ENCODE results near the gene CDH13.
A peak's percentile ranks its signal among the peaks of the same experiment; 100 is the strongest.

Gene CDH13

GRCh38 chr16:83212301-83212841 lies 585.6 kb downstream of the CDH13 start:
- Histone ChIP-seq H3K4me2 (ENCODE audit: low read length) (no peak overlapping the region), H3K23ac (ENCODE audit: low read length) (no peak overlapping the region), H2AK5ac (ENCODE audit: low read length) (no peak overlapping the region), H3K27ac (ENCODE audit: low read depth, low read length) (no peak overlapping the region), H3K36me3 (ENCODE audit: control insufficient read depth, insufficient read depth, low read length) (no peaks in the 10 kb centered on the region), H3K27me3 (ENCODE audit: insufficient read depth, low read length, poor library complexity) (no peaks in the 10 kb centered on the region), H4K5ac (ENCODE audit: low read length) (no peak overlapping the region), H3K4ac (ENCODE audit: low read depth, low read length) (no peak overlapping the region), H2BK15ac (replicated peaks; ENCODE audit: low read depth) (no peak overlapping the region), H3K79me1 (ENCODE audit: low read length) (no peaks in the 10 kb centered on the region), H3K18ac (ENCODE audit: low read length) (no peak overlapping the region), H3K4me1 (ENCODE audit: control insufficient read depth, low read depth, low read length) (no peaks in the 10 kb centered on the region), H4K8ac (ENCODE audit: low read depth, low read length) (no peak overlapping the region), H2BK5ac (ENCODE audit: low read length) (no peak overlapping the region), H3K9ac (ENCODE audit: low read length) (no peak overlapping the region), H3K56ac (ENCODE audit: low read length) (no peak overlapping the region), H3K4me3 (ENCODE audit: low read length) (no peak overlapping the region), H3K79me2 (ENCODE audit: control insufficient read depth, insufficient read depth, low read length) (no peaks in the 10 kb centered on the region), H2BK120ac (ENCODE audit: low read depth, low read length) (no peak overlapping the region)
- WGBS (ENCODE audit: extremely low coverage, insufficient coverage, low lambda C conversion rate) = no CpG with 5 or more reads among the region's 5 CpGs
- DNase-seq = no peak

- Histone ChIP-seq H2AK5ac (ENCODE audit: low read length) (no peak overlapping the region), H3K9ac (ENCODE audit: low read length) (no peak overlapping the region), H3K4me2 (ENCODE audit: low read length) (no peak overlapping the region), H3K4me1 (ENCODE audit: control insufficient read depth, low read depth, low read length) (no peaks in the 10 kb centered on the region), H3K27ac (ENCODE audit: low read depth, low read length) (no peak overlapping the region), H3K79me1 (ENCODE audit: low read length) (no peaks in the 10 kb centered on the region), H3K18ac (ENCODE audit: low read length) (no peak overlapping the region), H3K23ac (ENCODE audit: low read length) (no peak overlapping the region), H3K56ac (ENCODE audit: low read length) (no peak overlapping the region), H3K27me3 (ENCODE audit: insufficient read depth, low read length, poor library complexity) (no peaks in the 10 kb centered on the region), H3K4me3 (ENCODE audit: low read length) (no peak overlapping the region), H3K36me3 (ENCODE audit: control insufficient read depth, insufficient read depth, low read length) (no peaks in the 10 kb centered on the region), H3K4ac (ENCODE audit: low read depth, low read length) (no peak overlapping the region), H2BK120ac (ENCODE audit: low read depth, low read length) (no peak overlapping the region), H2BK5ac (ENCODE audit: low read length) (no peak overlapping the region), H4K8ac (ENCODE audit: low read depth, low read length) (no peak overlapping the region), H2BK15ac (replicated peaks; ENCODE audit: low read depth) (no peak overlapping the region), H3K79me2 (ENCODE audit: control insufficient read depth, insufficient read depth, low read length) (no peaks in the 10 kb centered on the region), H4K5ac (ENCODE audit: low read length) (no peak overlapping the region)
- WGBS (ENCODE audit: extremely low coverage, insufficient coverage, low lambda C conversion rate) = no CpG with 5 or more reads among the region's 5 CpGs
- no peak for DNase-seq
Measured at GRCh38 chr16:83214671-83215070, 587.9 kb downstream of the CDH13 start.

GRCh38 chr16:83215406-83216001 lies 588.7 kb downstream of the CDH13 start:
- Histone ChIP-seq H3K23ac (ENCODE audit: low read length) (no peak overlapping the region), H3K4ac (ENCODE audit: low read depth, low read length) (no peak overlapping the region), H3K4me1 (ENCODE audit: control insufficient read depth, low read depth, low read length) (no peaks in the 10 kb centered on the region), H3K56ac (ENCODE audit: low read length) (no peak overlapping the region), H2BK5ac (ENCODE audit: low read length) (no peak overlapping the region), H2BK120ac (ENCODE audit: low read depth, low read length) (no peak overlapping the region), H3K18ac (ENCODE audit: low read length) (no peak overlapping the region), H4K8ac (ENCODE audit: low read depth, low read length) (no peak overlapping the region), H3K27ac (ENCODE audit: low read depth, low read length) (no peak overlapping the region), H3K79me1 (ENCODE audit: low read length) (no peaks in the 10 kb centered on the region), H3K79me2 (ENCODE audit: control insufficient read depth, insufficient read depth, low read length) (no peaks in the 10 kb centered on the region), H3K36me3 (ENCODE audit: control insufficient read depth, insufficient read depth, low read length) (no peaks in the 10 kb centered on the region), H3K27me3 (ENCODE audit: insufficient read depth, low read length, poor library complexity) (no peaks in the 10 kb centered on the region), H4K5ac (ENCODE audit: low read length) (no peak overlapping the region), H2AK5ac (ENCODE audit: low read length) (no peak overlapping the region), H3K4me2 (ENCODE audit: low read length) (no peak overlapping the region), H3K9ac (ENCODE audit: low read length) (no peak overlapping the region), H2BK15ac (replicated peaks; ENCODE audit: low read depth) (no peak overlapping the region), H3K4me3 (ENCODE audit: low read length) (no peak overlapping the region)
- WGBS (ENCODE audit: extremely low coverage, insufficient coverage, low lambda C conversion rate) = no CpG with 5 or more reads among the region's 9 CpGs
- peak; percentile 85 for DNase-seq

- no peak overlapping the region for H4K5ac ChIP-seq (ENCODE audit: low read length)
- no peak overlapping the region for H3K4me2 ChIP-seq (ENCODE audit: low read length)
- H2BK5ac ChIP-seq (ENCODE audit: low read length) = no peak overlapping the region
- H3K56ac ChIP-seq (ENCODE audit: low read length) = no peak overlapping the region
- H3K18ac ChIP-seq (ENCODE audit: low read length) = no peak overlapping the region
- no peak overlapping the region for H3K23ac ChIP-seq (ENCODE audit: low read length)
- H3K36me3 ChIP-seq (ENCODE audit: control insufficient read depth, insufficient read depth, low read length) = no peaks in the 10 kb centered on the region
- H2BK120ac ChIP-seq (ENCODE audit: low read depth, low read length) = no peak overlapping the region
- H3K9ac ChIP-seq (ENCODE audit: low read length) = no peak overlapping the region
- H2AK5ac ChIP-seq (ENCODE audit: low read length) = no peak overlapping the region
- H3K79me2 ChIP-seq (ENCODE audit: control insufficient read depth, insufficient read depth, low read length) = no peaks in the 10 kb centered on the region
- no peak overlapping the region for H2BK15ac ChIP-seq (replicated peaks; ENCODE audit: low read depth)
- no peaks in the 10 kb centered on the region for H3K4me1 ChIP-seq (ENCODE audit: control insufficient read depth, low read depth, low read length)
- no CpG with 5 or more reads among the region's 2 CpGs for WGBS (ENCODE audit: extremely low coverage, insufficient coverage, low lambda C conversion rate)
- no peak for DNase-seq
- H4K8ac ChIP-seq (ENCODE audit: low read depth, low read length) = no peak overlapping the region
- no peaks in the 10 kb centered on the region for H3K79me1 ChIP-seq (ENCODE audit: low read length)
- H3K27ac ChIP-seq (ENCODE audit: low read depth, low read length) = no peak overlapping the region
- H3K4ac ChIP-seq (ENCODE audit: low read depth, low read length) = no peak overlapping the region
- no peaks in the 10 kb centered on the region for H3K27me3 ChIP-seq (ENCODE audit: insufficient read depth, low read length, poor library complexity)
- H3K4me3 ChIP-seq (ENCODE audit: low read length) = no peak overlapping the region
Measured at GRCh38 chr16:83219285-83219684, 592.5 kb downstream of the CDH13 start.

GRCh38 chr16:83220066-83220465 lies 593.3 kb downstream of the CDH13 start:
- Histone ChIP-seq H3K23ac (ENCODE audit: low read length) (no peak overlapping the region), H3K4me2 (ENCODE audit: low read length) (no peak overlapping the region), H4K8ac (ENCODE audit: low read depth, low read length) (no peak overlapping the region), H3K4me1 (ENCODE audit: control insufficient read depth, low read depth, low read length) (no peaks in the 10 kb centered on the region), H3K79me1 (ENCODE audit: low read length) (no peaks in the 10 kb centered on the region), H4K5ac (ENCODE audit: low read length) (no peak overlapping the region), H3K56ac (ENCODE audit: low read length) (no peak overlapping the region), H3K36me3 (ENCODE audit: control insufficient read depth, insufficient read depth, low read length) (no peaks in the 10 kb centered on the region), H2BK15ac (replicated peaks; ENCODE audit: low read depth) (no peak overlapping the region), H3K27ac (ENCODE audit: low read depth, low read length) (no peak overlapping the region), H3K9ac (ENCODE audit: low read length) (no peak overlapping the region), H3K79me2 (ENCODE audit: control insufficient read depth, insufficient read depth, low read length) (no peaks in the 10 kb centered on the region), H2BK120ac (ENCODE audit: low read depth, low read length) (no peak overlapping the region), H3K4me3 (ENCODE audit: low read length) (no peak overlapping the region), H3K27me3 (ENCODE audit: insufficient read depth, low read length, poor library complexity) (no peaks in the 10 kb centered on the region), H2AK5ac (ENCODE audit: low read length) (no peak overlapping the region), H3K18ac (ENCODE audit: low read length) (no peak overlapping the region), H2BK5ac (ENCODE audit: low read length) (no peak overlapping the region), H3K4ac (ENCODE audit: low read depth, low read length) (no peak overlapping the region)
- WGBS (ENCODE audit: extremely low coverage, insufficient coverage, low lambda C conversion rate) = no CpG with 5 or more reads among the region's 9 CpGs
- no peak for DNase-seq

GRCh38 chr16:83224642-83225041 lies 597.9 kb downstream of the CDH13 start:
- H3K23ac ChIP-seq (ENCODE audit: low read length) = no peak overlapping the region
- no peaks in the 10 kb centered on the region for H3K79me2 ChIP-seq (ENCODE audit: control insufficient read depth, insufficient read depth, low read length)
- no peak for DNase-seq
- H3K18ac ChIP-seq (ENCODE audit: low read length) = no peak overlapping the region
- H2AK5ac ChIP-seq (ENCODE audit: low read length) = no peak overlapping the region
- H3K79me1 ChIP-seq (ENCODE audit: low read length) = no peaks in the 10 kb centered on the region
- no peak overlapping the region for H3K27ac ChIP-seq (ENCODE audit: low read depth, low read length)
- no peaks in the 10 kb centered on the region for H3K27me3 ChIP-seq (ENCODE audit: insufficient read depth, low read length, poor library complexity)
- H3K4me2 ChIP-seq (ENCODE audit: low read length) = no peak overlapping the region
- H3K4me1 ChIP-seq (ENCODE audit: control insufficient read depth, low read depth, low read length) = no peaks in the 10 kb centered on the region
- no peak overlapping the region for H2BK15ac ChIP-seq (replicated peaks; ENCODE audit: low read depth)
- H4K8ac ChIP-seq (ENCODE audit: low read depth, low read length) = no peak overlapping the region
- H3K4me3 ChIP-seq (ENCODE audit: low read length) = no peak overlapping the region
- no peak overlapping the region for H3K56ac ChIP-seq (ENCODE audit: low read length)
- no peaks in the 10 kb centered on the region for H3K36me3 ChIP-seq (ENCODE audit: control insufficient read depth, insufficient read depth, low read length)
- no peak overlapping the region for H2BK120ac ChIP-seq (ENCODE audit: low read depth, low read length)
- H3K9ac ChIP-seq (ENCODE audit: low read length) = no peak overlapping the region
- WGBS (ENCODE audit: extremely low coverage, insufficient coverage, low lambda C conversion rate) = no CpG with 5 or more reads among the region's 3 CpGs
- H4K5ac ChIP-seq (ENCODE audit: low read length) = no peak overlapping the region
- no peak overlapping the region for H3K4ac ChIP-seq (ENCODE audit: low read depth, low read length)
- H2BK5ac ChIP-seq (ENCODE audit: low read length) = no peak overlapping the region

Measured in mesendoderm (in vitro differentiated cells).